Measurements from ENCODE around the gene HUWE1.

Gene HUWE1

GRCh38 chrX:53713987-53714579, 27.6 kb upstream of the HUWE1 start:
- Mint-ChIP-seq H3K36me3 (ENCODE audit: low read depth) (no peaks in the 10 kb centered on the region), H3K4me1 (no peaks in the 10 kb centered on the region), H3K27me3 (ENCODE audit: low read depth) (no peaks in the 10 kb centered on the region), H3K4me3 (no peak overlapping the region), H3K27ac (no peak overlapping the region), H3K9me3 (peaks cover 21% of the 10 kb centered on the region)
- TF ChIP-seq, protein P1, sequence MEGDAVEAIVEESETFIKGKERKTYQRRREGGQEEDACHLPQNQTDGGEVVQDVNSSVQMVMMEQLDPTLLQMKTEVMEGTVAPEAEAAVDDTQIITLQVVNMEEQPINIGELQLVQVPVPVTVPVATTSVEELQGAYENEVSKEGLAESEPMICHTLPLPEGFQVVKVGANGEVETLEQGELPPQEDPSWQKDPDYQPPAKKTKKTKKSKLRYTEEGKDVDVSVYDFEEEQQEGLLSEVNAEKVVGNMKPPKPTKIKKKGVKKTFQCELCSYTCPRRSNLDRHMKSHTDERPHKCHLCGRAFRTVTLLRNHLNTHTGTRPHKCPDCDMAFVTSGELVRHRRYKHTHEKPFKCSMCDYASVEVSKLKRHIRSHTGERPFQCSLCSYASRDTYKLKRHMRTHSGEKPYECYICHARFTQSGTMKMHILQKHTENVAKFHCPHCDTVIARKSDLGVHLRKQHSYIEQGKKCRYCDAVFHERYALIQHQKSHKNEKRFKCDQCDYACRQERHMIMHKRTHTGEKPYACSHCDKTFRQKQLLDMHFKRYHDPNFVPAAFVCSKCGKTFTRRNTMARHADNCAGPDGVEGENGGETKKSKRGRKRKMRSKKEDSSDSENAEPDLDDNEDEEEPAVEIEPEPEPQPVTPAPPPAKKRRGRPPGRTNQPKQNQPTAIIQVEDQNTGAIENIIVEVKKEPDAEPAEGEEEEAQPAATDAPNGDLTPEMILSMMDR (IDR thresholded peaks at IDR 0.05; ENCODE audit: unreplicated experiment in 3 of 3), result no peak

DNA sequence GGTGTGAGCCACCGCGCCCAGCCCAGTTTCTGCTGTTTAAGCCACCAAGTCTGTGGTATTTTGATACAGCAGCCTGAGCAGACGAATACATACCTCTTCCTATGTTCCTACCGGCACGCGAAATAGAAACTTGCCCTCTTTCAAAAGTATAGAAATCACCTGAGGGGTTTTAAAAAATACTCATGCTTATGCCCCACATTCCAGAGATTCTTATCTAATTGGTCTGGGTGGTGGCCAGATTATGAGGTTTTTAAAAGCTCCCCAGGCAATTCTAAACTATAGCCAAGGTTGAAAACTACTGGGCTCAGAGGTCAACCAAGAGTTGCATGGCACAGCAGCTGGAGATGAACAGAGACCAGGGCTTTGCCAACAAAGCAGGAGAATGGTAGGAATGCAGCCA, 24.9 kb upstream of the HUWE1 start:
- Mint-ChIP-seq H3K36me3 (ENCODE audit: low read depth) (no peaks in the 10 kb centered on the region), H3K9me3 (peaks cover 17% of the 10 kb centered on the region), H3K27me3 (ENCODE audit: low read depth) (no peaks in the 10 kb centered on the region), H3K4me1 (no peaks in the 10 kb centered on the region), H3K4me3 (no peak overlapping the region), H3K27ac (no peak overlapping the region)
- TF ChIP-seq, protein P1 (IDR thresholded peaks at IDR 0.05; ENCODE audit: unreplicated experiment in 3 of 3), result no peak

- H3K27ac Mint-ChIP-seq, result no peak overlapping the region
- H3K27me3 Mint-ChIP-seq (ENCODE audit: low read depth), result no peaks in the 10 kb centered on the region
- H3K4me3 Mint-ChIP-seq, result no peak overlapping the region
- H3K4me1 Mint-ChIP-seq, result no peaks in the 10 kb centered on the region
- TF ChIP-seq, protein P1 (IDR thresholded peaks at IDR 0.05; ENCODE audit: unreplicated experiment in 3 of 3), result no peak
- H3K36me3 Mint-ChIP-seq (ENCODE audit: low read depth), result no peaks in the 10 kb centered on the region
- H3K9me3 Mint-ChIP-seq, result peaks cover 14% of the 10 kb centered on the region
These were observed 18.3 kb upstream of the HUWE1 start for GRCh38 chrX:53704854-53705253.

DNA sequence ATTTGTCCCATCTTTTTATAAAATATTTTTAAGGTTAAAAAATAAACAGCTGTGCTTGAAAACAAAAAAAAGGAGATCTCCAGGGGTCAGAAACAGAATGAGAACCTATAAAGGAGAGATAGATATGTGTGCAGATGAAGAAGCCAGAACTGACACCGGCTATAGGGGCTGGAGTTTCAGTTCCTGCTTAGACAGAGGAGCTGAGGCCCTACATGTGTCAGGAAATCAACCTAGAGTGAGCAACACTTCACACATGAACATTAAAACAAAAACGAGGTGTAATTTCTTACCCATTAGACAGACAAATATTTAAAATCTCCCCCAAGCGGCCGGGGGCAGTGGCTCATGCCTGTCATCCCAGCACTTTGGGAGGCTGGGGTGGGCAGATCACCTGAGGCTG, 17.8 kb upstream of the HUWE1 start:
- Mint-ChIP-seq H3K4me1 (no peaks in the 10 kb centered on the region), H3K9me3 (peaks cover 13% of the 10 kb centered on the region), H3K27me3 (ENCODE audit: low read depth) (no peaks in the 10 kb centered on the region), H3K4me3 (no peak overlapping the region), H3K27ac (no peak overlapping the region), H3K36me3 (ENCODE audit: low read depth) (no peaks in the 10 kb centered on the region)
- TF ChIP-seq, protein P1 (IDR thresholded peaks at IDR 0.05; ENCODE audit: unreplicated experiment in 3 of 3), result no peak

- no peaks in the 10 kb centered on the region for H3K27me3 Mint-ChIP-seq (ENCODE audit: low read depth)
- TF ChIP-seq, protein P1 (IDR thresholded peaks at IDR 0.05; ENCODE audit: unreplicated experiment in 3 of 3), result no peak
- no peaks in the 10 kb centered on the region for H3K36me3 Mint-ChIP-seq (ENCODE audit: low read depth)
- H3K4me1 Mint-ChIP-seq, result peaks cover 7% of the 10 kb centered on the region
- H3K9me3 Mint-ChIP-seq, result peaks cover 3% of the 10 kb centered on the region
- H3K4me3 Mint-ChIP-seq, result no peak overlapping the region
- H3K27ac Mint-ChIP-seq, result peak overlapping the region in 2 of 3 experiments; percentile 10 to 15
These were observed 9.5 kb upstream of the HUWE1 start for GRCh38 chrX:53695946-53696549.

- Mint-ChIP-seq H3K27ac (no peak overlapping the region), H3K36me3 (ENCODE audit: low read depth) (no peaks in the 10 kb centered on the region), H3K4me1 (peaks cover 7% of the 10 kb centered on the region), H3K4me3 (no peak overlapping the region), H3K27me3 (ENCODE audit: low read depth) (no peaks in the 10 kb centered on the region), H3K9me3 (peaks cover 3% of the 10 kb centered on the region)
- TF ChIP-seq, protein P1 (IDR thresholded peaks at IDR 0.05; ENCODE audit: unreplicated experiment in 3 of 3), result no peak
These were observed 8.1 kb upstream of the HUWE1 start for GRCh38 chrX:53694642-53695041.
